Aorta (tissue), 5 donors: ENCODE data around the gene RGS3. TPM values are rescaled to one million over a fixed set of nuclear protein-coding genes. Genes with fewer than 3 reads are reported as not detected.
A peak's percentile ranks its signal among the peaks of the same experiment; 100 is the strongest.
"Not testable (repeated sequence)": the region's sequence is repeated elsewhere in the genome, so short reads cannot be mapped to it uniquely, and the experiment has no call there.

Experiments
- ATAC-seq: fragments of 200-7000 bp; cut with Tn5 transposase; one replicate; pipeline ENCODE4 v1.9.1; 2022; ENCODE audit warnings: moderate library complexity; ENCODE audit not compliant: low FRiP score
- DNase-seq, 2 donors: peaks; one replicate each; pipeline ENCODE4 v3.0.0-alpha.2; 2020
- H3K27ac ChIP-seq, 2 donors: one replicate each; pipeline ENCODE4 v1.5.1; 2013; ENCODE audit warnings: low read length in 2 of 2, mild to moderate bottlenecking in 2 of 2, moderate library complexity in 2 of 2, control low read depth in 1 of 2, inconsistent platforms in 1 of 2, low read depth in 1 of 2
- H3K27me3 ChIP-seq, 2 donors: one replicate each; pipeline ENCODE4 v1.6.1; 2013; ENCODE audit warnings: control low read depth in 1 of 2, low read length in 1 of 2, mild to moderate bottlenecking in 1 of 2, moderate library complexity in 1 of 2; ENCODE audit not compliant: insufficient read depth in 2 of 2, control insufficient read depth in 1 of 2
- H3K36me3 ChIP-seq, 2 donors: one replicate each; pipeline ENCODE4 v1.6.1; 2013; ENCODE audit warnings: control low read depth in 1 of 2, low read length in 1 of 2, mild to moderate bottlenecking in 1 of 2; ENCODE audit not compliant: insufficient read depth in 2 of 2, control insufficient read depth in 1 of 2
- H3K4me1 ChIP-seq, 2 donors: one replicate each; pipeline ENCODE4 v1.6.1; 2013; ENCODE audit warnings: low read length in 2 of 2, control low read depth in 1 of 2, mild to moderate bottlenecking in 1 of 2, moderate library complexity in 1 of 2; ENCODE audit not compliant: insufficient read depth in 2 of 2, control insufficient read depth in 1 of 2
- H3K4me3 ChIP-seq, 2 donors: one replicate each; pipeline ENCODE4 v1.5.1; 2013; ENCODE audit warnings: low read length in 2 of 2, control low read depth in 1 of 2, mild to moderate bottlenecking in 1 of 2
- H3K9me3 ChIP-seq: one replicate; pipeline ENCODE4 v1.6.1; 2013; ENCODE audit warnings: mild to moderate bottlenecking, low read length; ENCODE audit not compliant: control insufficient read depth
- WGBS, 2 donors: extraction: QIAGEN DNeasy Blood & Tissue Kit; methylation state at CpG; one replicate each; pipeline ENCODE4 v1.1.7; 2013; 5-methylcytosine and 5-hydroxymethylcytosine counted together
- intact Hi-C, 2 donors: fragments of 100-400 bp; cut with DNase I; formaldehyde crosslinking; loops; one replicate each; pipeline versions ENCODE4 v1.14.2 to v1.15.0; 2022
- polyA plus RNA-seq, 2 donors: library from polyadenylated mRNA; stranded (reverse); fragments of 200-250 nt; gene quantifications; one replicate each; pipeline ENCODE4 v1.2.3, GENCODE V29; 2013
- total RNA-seq, 2 donors: library from RNA; stranded (reverse); fragmentation: NEBNext Ultra II Directional; extraction: Animal tissue kit (Norgen Biotek cat#: 25700); gene quantifications; one replicate each; pipeline ENCODE4 v1.2.1, GENCODE V29; 2021
- donor health status: healthy with polysubstance abuse.
- donor health status: Bipolar disorder and iron deficiency.
- donor health status: DM: no; HTN: no; CAD: no.
- donor health status: DM: no; HTN: no; CAD: no.
- donor health status: DM: yes; HTN: yes; CAD: no.

Gene RGS3
- total and polyA plus RNA-seq, 4 donors, result 74.3 to 161 (median 149) TPM

DNA sequence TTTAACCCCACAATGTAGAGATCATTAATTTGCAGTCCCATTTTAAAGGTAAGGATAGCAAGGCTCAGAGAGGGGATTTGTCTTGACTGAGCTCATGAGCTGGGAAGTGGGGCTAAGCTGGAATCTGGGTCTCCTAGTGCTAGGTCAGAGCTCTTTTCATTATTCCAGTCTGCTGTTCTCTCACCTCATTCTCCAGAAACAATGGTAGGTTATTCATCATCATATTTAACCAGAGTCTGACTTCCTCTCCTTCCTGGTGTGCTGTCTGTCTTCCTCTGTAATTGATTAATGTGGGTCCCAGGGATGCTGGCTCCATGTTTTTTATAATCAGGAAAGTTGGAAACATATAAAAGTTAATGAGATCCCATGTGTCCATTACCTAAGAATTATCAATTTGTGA is 32.3 kb upstream of the RGS3 start:
- no peaks in the 10 kb centered on the region for H3K4me1 ChIP-seq
- intact Hi-C loops, result no loop called here
- no peak overlapping the region for H3K4me3 ChIP-seq
- no peaks in the 10 kb centered on the region for H3K27me3 ChIP-seq
- H3K27ac ChIP-seq, result no peak overlapping the region
- no peaks in the 10 kb centered on the region for H3K9me3 ChIP-seq
- no peaks in the 10 kb centered on the region for H3K36me3 ChIP-seq
- DNase-seq, result no peak
- no peak for ATAC-seq

DNA sequence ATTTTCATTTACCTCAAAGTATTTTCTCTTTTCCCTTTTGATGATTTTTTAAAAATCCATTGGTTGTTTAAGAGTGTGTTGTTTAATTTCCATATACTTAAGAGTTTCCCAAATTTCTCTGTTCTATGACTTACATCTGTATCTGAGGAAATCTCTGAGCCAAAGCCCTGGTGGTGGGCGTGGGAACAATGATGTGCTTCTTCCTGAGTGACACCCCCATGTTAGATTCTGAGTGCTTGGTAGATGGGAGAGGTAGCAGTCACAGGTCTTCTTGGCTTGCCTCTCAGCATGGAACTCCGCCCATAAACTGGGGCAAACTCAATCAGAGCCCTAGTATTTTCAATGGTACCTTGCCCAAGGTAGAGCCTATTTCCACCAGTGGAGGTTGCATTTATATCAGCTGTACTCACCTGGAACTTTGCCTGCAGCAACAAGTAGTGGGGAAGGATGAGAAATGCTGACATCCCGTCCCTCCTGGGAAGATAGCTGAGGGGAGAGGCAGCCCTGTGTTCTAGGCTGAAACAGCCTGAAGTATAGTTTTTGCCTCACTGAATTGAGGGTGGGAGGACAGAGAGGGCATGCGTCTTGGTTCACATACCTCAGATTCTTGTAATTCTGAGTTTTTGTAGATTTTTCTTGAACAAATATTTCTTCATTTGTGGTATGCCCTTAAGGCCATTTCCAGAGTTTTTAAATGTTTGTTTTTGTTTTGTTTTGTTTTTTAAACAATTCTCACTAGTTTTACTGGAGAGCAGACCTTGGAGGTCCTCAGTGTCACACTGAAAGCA is 26.6 kb upstream of the RGS3 start:
- ATAC-seq, result no peak
- H3K27me3 ChIP-seq, result no peaks in the 10 kb centered on the region
- WGBS, 2 donors, result 64 to 66% methylated on average over 4 of the region's 4 CpGs
- no peak for DNase-seq
- H3K27ac ChIP-seq, result no peak overlapping the region
- H3K4me3 ChIP-seq, result no peak overlapping the region
- H3K9me3 ChIP-seq, result no peaks in the 10 kb centered on the region
- intact Hi-C loops, result no loop called here
- no peaks in the 10 kb centered on the region for H3K36me3 ChIP-seq
- no peaks in the 10 kb centered on the region for H3K4me1 ChIP-seq

DNA sequence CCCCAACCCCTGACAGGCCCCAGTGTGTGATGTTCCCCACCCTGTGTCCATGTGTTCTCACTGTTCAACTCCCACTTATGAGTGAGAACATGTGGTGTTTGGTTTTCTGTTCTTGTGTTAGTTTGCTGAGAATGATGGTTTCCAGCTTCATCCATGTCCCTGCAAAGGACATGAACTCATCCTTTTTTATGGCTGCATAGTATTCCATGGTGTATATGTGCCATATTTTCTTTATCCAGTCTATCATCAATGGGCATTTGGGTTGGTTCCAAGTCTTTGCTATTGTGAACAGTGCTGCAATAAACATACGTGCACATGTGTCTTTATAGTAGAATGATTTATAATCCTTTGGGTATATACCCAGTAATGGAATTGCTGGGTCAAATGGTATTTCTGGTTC is 25.8 kb upstream of the RGS3 start:
- H3K9me3 ChIP-seq, ATAC-seq, intact Hi-C loops, H3K27ac ChIP-seq, H3K4me1 ChIP-seq, H3K27me3 ChIP-seq, DNase-seq, H3K36me3 ChIP-seq, H3K4me3 ChIP-seq: not testable (repeated sequence)
- 94 to 100% methylated on average over 1 of the region's 1 CpG for WGBS, 2 donors

DNA sequence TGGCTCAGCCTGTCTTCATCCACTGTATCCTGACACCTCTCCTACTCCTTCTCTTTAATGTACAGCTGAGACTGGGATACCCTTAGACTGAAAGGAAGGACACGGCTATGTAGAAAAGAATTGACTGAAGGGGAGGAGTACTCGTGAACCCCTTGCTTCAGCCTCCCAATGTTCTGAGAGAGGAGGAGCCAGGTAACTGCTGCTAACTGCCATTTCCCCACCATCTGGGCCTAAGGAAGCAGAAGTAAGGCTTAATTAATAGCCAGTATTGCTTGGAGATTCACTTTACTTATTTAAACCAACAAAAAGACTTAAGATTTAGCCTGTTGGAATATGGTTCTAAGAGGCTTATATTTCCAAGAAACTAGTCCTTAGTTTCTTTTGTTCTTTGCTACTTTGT is 18.8 kb upstream of the RGS3 start:
- intact Hi-C loops, result no loop called here
- no peak overlapping the region for H3K27ac ChIP-seq
- DNase-seq, result no peak
- H3K27me3 ChIP-seq, result no peaks in the 10 kb centered on the region
- no peaks in the 10 kb centered on the region for H3K9me3 ChIP-seq
- 95 to 100% methylated on average over 2 of the region's 2 CpGs for WGBS, 2 donors
- ATAC-seq, result no peak
- no peaks in the 10 kb centered on the region for H3K4me1 ChIP-seq
- H3K4me3 ChIP-seq, result no peak overlapping the region
- no peaks in the 10 kb centered on the region for H3K36me3 ChIP-seq

DNA sequence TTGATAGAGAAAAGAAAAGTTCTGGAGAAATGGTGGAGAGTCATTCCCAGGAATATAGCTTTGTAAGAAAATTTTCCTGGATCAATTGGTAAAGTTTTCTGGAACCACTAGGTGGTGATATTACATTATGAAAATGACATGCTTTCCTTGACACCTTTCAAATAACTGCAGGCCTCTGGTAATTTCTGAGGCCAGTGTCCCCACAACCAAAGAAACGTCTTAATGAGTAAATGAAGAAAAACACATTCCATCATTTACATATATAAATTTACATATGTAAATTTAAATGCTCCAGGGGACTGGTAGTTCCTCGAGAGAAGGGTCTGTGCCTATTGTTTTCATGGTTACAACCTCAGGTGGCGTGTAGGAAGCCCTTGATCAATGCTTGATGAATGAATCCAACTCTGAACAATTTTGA is 17.2 kb upstream of the RGS3 start:
- Histone ChIP-seq H3K4me1 (no peaks in the 10 kb centered on the region), H3K27ac (peak overlapping the region in 1 of 2 donors; percentile 44), H3K9me3 (no peaks in the 10 kb centered on the region), H3K27me3 (no peaks in the 10 kb centered on the region), H3K36me3 (no peaks in the 10 kb centered on the region), H3K4me3 (no peak overlapping the region)
- ATAC-seq (no peak), DNase-seq (no peak)
- 56 to 58% methylated on average over 3 of the region's 3 CpGs for WGBS, 2 donors
- intact Hi-C loops, result loop anchor here (2.0 kb wide), 2 partner anchors 144 to 212 kb away; no protein-coding TSS in a partner anchor

DNA sequence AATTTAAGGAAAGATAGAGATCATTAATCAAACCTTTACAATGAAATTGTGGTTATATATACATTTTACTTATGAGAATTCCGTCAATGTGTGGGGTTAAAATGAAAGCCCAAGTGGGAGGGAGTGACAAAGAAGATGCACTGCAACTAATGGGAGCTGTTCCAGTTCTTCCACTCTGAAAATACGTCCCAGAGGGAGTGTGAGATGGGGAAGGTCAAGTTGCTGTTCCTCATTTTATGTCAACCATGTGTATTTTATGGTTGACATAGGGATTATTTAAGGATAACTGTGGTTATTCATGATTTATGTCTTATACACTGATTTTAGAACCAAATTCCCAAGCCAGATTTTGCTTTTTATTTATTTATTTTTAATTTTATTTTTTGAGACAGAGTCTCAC is 14.2 kb upstream of the RGS3 start:
- H3K27me3 ChIP-seq, result no peaks in the 10 kb centered on the region
- DNase-seq (no peak), ATAC-seq (no peak)
- no peak overlapping the region for H3K27ac ChIP-seq
- no peak overlapping the region for H3K4me3 ChIP-seq
- H3K9me3 ChIP-seq, result no peaks in the 10 kb centered on the region
- H3K36me3 ChIP-seq, result no peaks in the 10 kb centered on the region
- H3K4me1 ChIP-seq, result no peaks in the 10 kb centered on the region
- WGBS, 2 donors, result 82 to 85% methylated on average over 2 of the region's 2 CpGs
- intact Hi-C loops, result loop anchor here in 1 of 2 donors (2.0 kb wide), 1 partner anchor 139 kb away; no protein-coding TSS in a partner anchor

DNA sequence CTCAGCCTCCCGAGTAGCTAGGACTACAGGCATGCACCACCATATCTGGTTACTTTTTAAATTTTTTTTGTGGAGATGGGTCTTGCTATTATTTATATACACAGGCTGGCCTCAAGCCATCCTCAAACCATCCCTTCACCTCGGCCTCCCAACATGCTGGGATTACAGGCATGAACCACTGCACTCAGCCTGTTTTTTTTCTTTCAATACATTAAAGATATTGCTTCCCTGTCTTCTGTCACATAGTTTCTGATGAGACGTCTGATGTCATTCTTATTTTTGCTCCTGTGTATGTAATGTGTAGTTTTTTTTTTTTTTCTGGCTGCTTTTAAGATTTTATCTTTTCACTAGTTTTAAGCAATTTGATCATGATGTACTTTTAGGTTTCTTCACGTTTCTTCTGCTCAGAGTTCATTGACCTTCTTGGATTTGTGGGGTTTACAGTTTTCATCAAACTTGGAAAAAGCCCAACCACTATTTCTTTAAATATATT is 11.4 kb upstream of the RGS3 start:
- Histone ChIP-seq H3K36me3 (no peaks in the 10 kb centered on the region), H3K27me3 (no peaks in the 10 kb centered on the region), H3K27ac (no peak overlapping the region), H3K4me3 (no peak overlapping the region), H3K4me1 (peaks cover 5 to 8% of the 10 kb centered on the region in 2 donors), H3K9me3 (no peaks in the 10 kb centered on the region)
- intact Hi-C loops, result no loop called here
- DNase-seq (no peak), ATAC-seq (no peak)
- WGBS, 2 donors, result 53% methylated on average over 4 of the region's 4 CpGs

DNA sequence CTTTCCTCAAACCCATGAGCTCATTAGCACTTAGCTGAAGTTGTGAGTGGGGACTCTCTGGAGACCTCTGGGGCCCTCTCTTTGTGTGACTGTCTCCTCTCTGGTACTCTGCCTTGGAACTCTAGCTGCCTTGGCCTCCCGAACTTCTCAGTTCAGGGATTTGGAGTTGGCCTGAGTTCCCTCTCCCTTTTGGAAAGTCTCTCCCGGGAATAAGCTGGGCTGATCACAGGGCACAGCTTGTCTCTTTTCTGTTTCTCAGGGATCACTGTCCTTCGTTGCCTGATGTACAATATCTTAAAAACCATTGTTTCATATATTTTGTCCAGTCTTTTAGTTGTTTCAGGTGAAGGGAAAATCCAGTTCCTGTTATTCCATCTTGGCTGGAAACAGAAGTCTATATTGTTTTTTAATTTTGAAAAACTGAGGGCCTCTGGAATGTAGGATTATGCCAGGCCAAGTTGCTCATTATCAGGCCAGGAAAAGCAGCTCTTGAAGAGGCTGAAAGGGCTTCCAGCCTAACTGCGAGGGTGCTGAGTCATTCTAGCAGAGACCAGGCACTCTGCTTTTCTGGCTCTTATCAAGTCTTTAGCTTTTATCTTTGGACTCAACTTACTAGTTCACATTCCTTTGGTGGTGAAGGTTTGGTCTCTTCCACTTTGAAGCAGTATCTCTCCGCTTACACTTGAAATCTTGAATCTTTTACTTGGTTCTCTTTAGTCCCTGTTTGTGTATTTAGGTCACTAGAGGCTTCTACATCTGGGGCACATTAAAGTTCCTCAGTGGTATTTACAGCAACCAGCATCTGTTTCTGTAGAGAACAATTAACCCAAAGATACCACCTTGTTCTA is 8.4 kb upstream of the RGS3 start:
- ATAC-seq (peak; percentile 93), DNase-seq (peak in 1 of 2 donors; percentile 84)
- intact Hi-C loops, result loop anchor here (5.0 kb wide), 2 partner anchors 37 to 112 kb away; no protein-coding TSS in a partner anchor
- H3K4me1 ChIP-seq, result peaks cover 5 to 8% of the 10 kb centered on the region in 2 donors
- 4 to 6% methylated on average over 5 of the region's 5 CpGs for WGBS, 2 donors
- no peaks in the 10 kb centered on the region for H3K36me3 ChIP-seq
- H3K4me3 ChIP-seq, result no peak overlapping the region
- H3K9me3 ChIP-seq, result no peaks in the 10 kb centered on the region
- H3K27me3 ChIP-seq, result no peaks in the 10 kb centered on the region
- H3K27ac ChIP-seq, result peak overlapping the region; percentile 79 to 95
